ENCODE results near the gene PAX8.

DNA sequence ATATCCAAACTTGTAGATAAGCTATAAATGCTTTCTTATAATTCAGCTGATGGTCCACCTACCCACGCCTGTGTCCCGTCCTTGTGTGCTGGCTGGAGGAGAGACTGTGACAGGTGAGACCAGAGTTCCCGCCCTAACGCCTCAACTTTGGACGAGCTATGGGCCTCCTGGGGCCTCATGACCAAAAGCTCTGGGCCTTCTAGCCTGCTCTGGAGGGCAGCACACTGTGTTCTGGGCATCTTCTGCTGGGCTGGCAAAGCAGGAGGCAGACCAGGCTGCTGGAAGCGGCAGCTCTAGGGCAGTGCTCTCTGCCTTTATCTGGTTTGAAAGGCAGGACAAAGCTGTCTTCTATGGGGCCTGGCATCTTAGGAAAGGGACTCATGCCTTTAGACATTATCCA, 26.0 kb upstream of the PAX8 start:
- TF ChIP-seq, protein P1, sequence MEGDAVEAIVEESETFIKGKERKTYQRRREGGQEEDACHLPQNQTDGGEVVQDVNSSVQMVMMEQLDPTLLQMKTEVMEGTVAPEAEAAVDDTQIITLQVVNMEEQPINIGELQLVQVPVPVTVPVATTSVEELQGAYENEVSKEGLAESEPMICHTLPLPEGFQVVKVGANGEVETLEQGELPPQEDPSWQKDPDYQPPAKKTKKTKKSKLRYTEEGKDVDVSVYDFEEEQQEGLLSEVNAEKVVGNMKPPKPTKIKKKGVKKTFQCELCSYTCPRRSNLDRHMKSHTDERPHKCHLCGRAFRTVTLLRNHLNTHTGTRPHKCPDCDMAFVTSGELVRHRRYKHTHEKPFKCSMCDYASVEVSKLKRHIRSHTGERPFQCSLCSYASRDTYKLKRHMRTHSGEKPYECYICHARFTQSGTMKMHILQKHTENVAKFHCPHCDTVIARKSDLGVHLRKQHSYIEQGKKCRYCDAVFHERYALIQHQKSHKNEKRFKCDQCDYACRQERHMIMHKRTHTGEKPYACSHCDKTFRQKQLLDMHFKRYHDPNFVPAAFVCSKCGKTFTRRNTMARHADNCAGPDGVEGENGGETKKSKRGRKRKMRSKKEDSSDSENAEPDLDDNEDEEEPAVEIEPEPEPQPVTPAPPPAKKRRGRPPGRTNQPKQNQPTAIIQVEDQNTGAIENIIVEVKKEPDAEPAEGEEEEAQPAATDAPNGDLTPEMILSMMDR (conservative IDR thresholded peaks at IDR 0.05; ENCODE audit: low read length), result no peak
- no peak for TF ChIP-seq EZH2phosphoT487 (IDR thresholded peaks at IDR 0.05; ENCODE audit: borderline replicate concordance)
